Stimulated activated CD4-positive, alpha-beta T cell treated with anti-CD3 and anti-CD28 coated beads, Interleukin-4, amount 100 ng/mL, for 48 hours (primary cell): ENCODE results near the gene KRT27.
"Not testable (repeated sequence)": the region's sequence is repeated elsewhere in the genome, so short reads cannot be mapped to it uniquely, and the experiment has no call there.

Experiments used
- DNase-seq, 2 donors: peaks; one replicate each; pipeline ENCODE4 v3.0.0-alpha.2; 2020; ENCODE audit warnings: low read depth in 2 of 2

Gene KRT27

GRCh38 chr17:40755231-40755630 lies 27.1 kb downstream of the KRT27 start, which contains the start of gene KRT25:
TSS of gene KRT25 (minus strand) at chr17:40755331. CDS start at chr17:40755271, 60 bp downstream.
- no peak for DNase-seq

- DNase-seq = no peak
These were observed 28.5 kb downstream of the KRT27 start for GRCh38 chr17:40753804-40754203.

- DNase-seq = no peak
These were observed 31.3 kb downstream of the KRT27 start for GRCh38 chr17:40751065-40751464.

- no peak for DNase-seq
These were observed 32.0 kb downstream of the KRT27 start for GRCh38 chr17:40750391-40750790.

GRCh38 chr17:40748666-40749065 lies 33.7 kb downstream of the KRT27 start:
- not testable (repeated sequence) for DNase-seq

GRCh38 chr17:40738553-40738952 lies 43.8 kb downstream of the KRT27 start:
- no peak for DNase-seq

GRCh38 chr17:40735016-40735415 lies 47.3 kb downstream of the KRT27 start:
- DNase-seq = no peak

GRCh38 chr17:40734018-40734417 lies 48.3 kb downstream of the KRT27 start:
- DNase-seq = no peak

- no peak for DNase-seq
These were observed 51.4 kb downstream of the KRT27 start for GRCh38 chr17:40730970-40731369.

- no peak for DNase-seq
These were observed 54.7 kb downstream of the KRT27 start for GRCh38 chr17:40727447-40728231.

GRCh38 chr17:40726919-40727318 lies 55.4 kb downstream of the KRT27 start:
- DNase-seq = no peak
